Parathyroid adenoma (tissue), 2 donors: Measurements from ENCODE around the gene SOS1.

Experiments used
- H2AFZ ChIP-seq: fragments of 300-600 bp; sonication (generic); one replicate; pipeline ENCODE4 v1.7.0; 2017; ENCODE audit warnings: antibody characterized with exemption, mild to moderate bottlenecking
- H3K27ac ChIP-seq: fragments of 300-600 bp; sonication (generic); one replicate; pipeline ENCODE4 v1.7.0; 2017
- H3K27me3 ChIP-seq: fragments of 300-600 bp; sonication (generic); one replicate; pipeline ENCODE4 v1.7.0; 2017; ENCODE audit warnings: low read length; ENCODE audit not compliant: control insufficient read depth, insufficient read depth
- H3K36me3 ChIP-seq: fragments of 300-600 bp; sonication (generic); one replicate; pipeline ENCODE4 v1.7.0; 2017; ENCODE audit warnings: low read length; ENCODE audit not compliant: control insufficient read depth, insufficient read depth
- H3K4me1 ChIP-seq: fragments of 300-600 bp; sonication (generic); one replicate; pipeline ENCODE4 v1.7.0; 2017; ENCODE audit warnings: control low read depth
- H3K4me2 ChIP-seq: fragments of 300-600 bp; sonication (generic); one replicate; pipeline ENCODE4 v1.7.0; 2017; ENCODE audit warnings: low read length
- H3K4me3 ChIP-seq: fragments of 300-600 bp; sonication (generic); one replicate; pipeline ENCODE4 v1.7.0; 2017; ENCODE audit warnings: low read depth, low read length
- H3K79me2 ChIP-seq: fragments of 300-600 bp; sonication (generic); one replicate; pipeline ENCODE4 v1.7.0; 2017; ENCODE audit warnings: control low read depth
- H3K9ac ChIP-seq: fragments of 300-600 bp; sonication (generic); one replicate; pipeline ENCODE4 v1.7.0; 2017; ENCODE audit warnings: mild to moderate bottlenecking
- H3K9me3 ChIP-seq: fragments of 300-600 bp; sonication (generic); one replicate; pipeline ENCODE4 v1.7.0; 2017; ENCODE audit warnings: low read length; ENCODE audit not compliant: control insufficient read depth
- CTCF ChIP-seq: fragments of 300-600 bp; sonication (generic); IDR thresholded peaks from one replicate; pipeline ENCODE4 v1.7.0; 2017; ENCODE audit warnings: antibody characterized with exemption, mild to moderate bottlenecking
- donor health status: primary hyperparathyroidism.

SOS1 gene

GRCh38 chr2:38948387-38948882, 172.4 kb downstream of the SOS1 start:
- H3K4me2 ChIP-seq, result no peak overlapping the region

GRCh38 chr2:38947241-38948239, 173.3 kb downstream of the SOS1 start:
- Histone ChIP-seq H3K27ac (no peak overlapping the region), H3K79me2 (no peaks in the 10 kb centered on the region), H3K9me3 (no peaks in the 10 kb centered on the region), H3K4me1 (no peaks in the 10 kb centered on the region), H3K36me3 (no peaks in the 10 kb centered on the region), H3K9ac (no peak overlapping the region), H3K4me3 (no peak overlapping the region), H3K4me2 (no peak overlapping the region), H3K27me3 (no peaks in the 10 kb centered on the region), H2AFZ (no peak overlapping the region)
- peak; percentile 68 for TF ChIP-seq CTCF

More at GRCh38 chr2:38948387-38948882, 172.4 kb downstream of the SOS1 start:
- no peaks in the 10 kb centered on the region for H3K79me2 ChIP-seq
- no peak for TF ChIP-seq CTCF
- H3K9me3 ChIP-seq, result no peaks in the 10 kb centered on the region
- H2AFZ ChIP-seq, result no peak overlapping the region
- H3K4me3 ChIP-seq, result no peak overlapping the region
- H3K27ac ChIP-seq, result no peak overlapping the region
- H3K4me1 ChIP-seq, result no peaks in the 10 kb centered on the region
- no peak overlapping the region for H3K9ac ChIP-seq
- no peaks in the 10 kb centered on the region for H3K36me3 ChIP-seq
- no peaks in the 10 kb centered on the region for H3K27me3 ChIP-seq

GRCh38 chr2:38945911-38946310, 174.9 kb downstream of the SOS1 start:
- TF ChIP-seq CTCF, result no peak
- H3K79me2 ChIP-seq, result no peaks in the 10 kb centered on the region
- no peak overlapping the region for H3K4me3 ChIP-seq
- no peak overlapping the region for H3K9ac ChIP-seq
- H3K4me1 ChIP-seq, result no peaks in the 10 kb centered on the region
- no peaks in the 10 kb centered on the region for H3K27me3 ChIP-seq
- H3K9me3 ChIP-seq, result no peaks in the 10 kb centered on the region
- no peak overlapping the region for H3K4me2 ChIP-seq
- no peak overlapping the region for H3K27ac ChIP-seq
- H2AFZ ChIP-seq, result no peak overlapping the region
- H3K36me3 ChIP-seq, result no peaks in the 10 kb centered on the region

GRCh38 chr2:38945372-38945771, 175.5 kb downstream of the SOS1 start:
- Histone ChIP-seq H2AFZ (no peak overlapping the region), H3K79me2 (no peaks in the 10 kb centered on the region), H3K4me2 (no peak overlapping the region), H3K27me3 (no peaks in the 10 kb centered on the region), H3K27ac (no peak overlapping the region), H3K4me1 (no peaks in the 10 kb centered on the region), H3K9me3 (no peaks in the 10 kb centered on the region), H3K4me3 (no peak overlapping the region), H3K36me3 (no peaks in the 10 kb centered on the region), H3K9ac (no peak overlapping the region)
- no peak for TF ChIP-seq CTCF
